NCI-H345 treated with DMSO at 0.1 percent for 48 hours (cell line): ENCODE results near the gene ATP10A.

ENCODE experiments used
- DNase-seq: peaks from one replicate; lab custom pipeline; 2025; ENCODE audit not compliant: unreplicated experiment; lab: John Stamatoyannopoulos, UW

Gene ATP10A

DNA sequence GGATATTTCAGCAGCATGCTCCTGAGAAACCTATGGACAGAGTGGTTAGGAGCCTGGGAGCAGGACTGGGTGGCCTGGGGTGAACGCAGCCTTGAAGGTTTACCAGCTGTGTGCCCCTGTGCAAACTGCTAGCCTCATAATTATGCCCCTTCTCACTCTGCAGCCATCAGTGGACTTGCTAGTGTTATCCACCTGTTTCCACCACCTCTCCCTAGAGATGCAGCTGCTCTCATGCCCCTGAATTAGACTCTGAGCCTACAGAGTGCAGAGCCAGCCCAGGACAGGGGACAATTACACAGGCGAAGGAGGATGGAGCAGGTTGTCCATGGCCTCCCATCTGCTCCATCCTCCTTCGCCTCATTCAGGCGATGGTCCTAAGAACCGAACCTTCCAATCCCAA, 175.9 kb downstream of the ATP10A start:
- DNase-seq: no peak

- no peak for DNase-seq
Observed at GRCh38 chr15:25686780-25687179, 176.3 kb downstream of the ATP10A start.

DNA sequence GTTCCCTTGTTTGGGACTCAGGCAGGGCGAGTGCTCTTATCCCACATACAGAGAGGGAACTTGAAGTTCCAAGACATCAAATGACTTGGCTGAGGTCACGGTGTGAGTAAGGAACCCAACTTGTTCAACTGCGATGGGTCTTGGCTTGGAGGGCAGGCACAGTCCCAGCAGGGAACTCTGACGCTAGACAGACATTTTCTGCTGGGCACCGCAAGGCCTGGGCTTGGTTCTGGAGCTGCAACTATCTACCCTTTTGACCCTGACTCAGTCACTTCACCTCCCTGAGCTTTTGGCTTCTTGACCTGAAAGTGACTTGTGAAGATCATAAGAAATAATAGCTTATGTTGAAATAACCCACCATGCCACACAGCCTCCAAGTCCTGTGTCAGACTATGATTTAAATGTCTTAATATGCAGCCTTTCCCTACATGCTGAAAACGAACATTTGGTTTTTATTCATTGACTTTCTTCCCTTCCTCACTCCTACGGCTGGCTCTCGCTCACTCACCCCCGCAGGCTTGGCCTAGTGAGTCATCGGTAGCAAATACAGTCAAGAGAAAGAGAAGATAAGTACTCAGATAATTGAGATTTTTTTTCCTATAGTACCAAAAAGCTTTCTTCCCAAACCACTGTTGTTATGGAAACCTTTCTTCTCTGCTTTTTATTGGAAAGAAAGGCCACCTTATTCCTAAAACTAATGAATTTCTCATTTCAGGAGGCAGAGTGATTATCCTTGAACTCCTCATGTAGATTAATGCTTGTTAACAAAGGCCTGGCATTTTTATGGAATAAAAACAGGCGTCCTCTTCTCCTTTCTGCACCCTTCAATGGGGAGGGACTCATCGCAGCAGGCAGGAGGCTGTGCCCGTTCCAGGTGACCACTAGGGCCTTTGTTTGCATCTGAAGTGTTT, 178.4 kb downstream of the ATP10A start:
- DNase-seq: no peak

GRCh38 chr15:25683911-25684310, 179.2 kb downstream of the ATP10A start:
- DNase-seq: no peak

DNA sequence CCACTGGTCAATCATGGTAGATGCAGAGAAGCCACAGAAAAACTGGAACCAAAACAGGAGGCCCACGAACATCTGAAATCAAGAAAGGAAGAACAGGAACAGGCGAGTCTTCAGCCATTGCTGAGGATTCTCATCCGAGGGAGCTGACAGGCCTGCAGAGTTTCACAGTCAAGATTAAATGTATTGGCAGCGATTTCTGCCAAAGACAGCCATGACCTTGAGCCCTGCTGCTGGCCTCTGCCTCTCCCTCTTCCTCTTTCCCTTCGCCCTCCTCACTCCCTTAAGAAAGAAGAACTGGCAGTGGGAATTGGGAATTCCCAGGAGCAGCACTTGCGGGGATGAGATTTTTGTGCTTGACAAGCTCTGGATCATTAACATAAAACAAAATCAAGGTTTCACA, 179.7 kb downstream of the ATP10A start:
- DNase-seq: no peak

GRCh38 chr15:25682340-25682739, 180.8 kb downstream of the ATP10A start:
- no peak for DNase-seq

DNA sequence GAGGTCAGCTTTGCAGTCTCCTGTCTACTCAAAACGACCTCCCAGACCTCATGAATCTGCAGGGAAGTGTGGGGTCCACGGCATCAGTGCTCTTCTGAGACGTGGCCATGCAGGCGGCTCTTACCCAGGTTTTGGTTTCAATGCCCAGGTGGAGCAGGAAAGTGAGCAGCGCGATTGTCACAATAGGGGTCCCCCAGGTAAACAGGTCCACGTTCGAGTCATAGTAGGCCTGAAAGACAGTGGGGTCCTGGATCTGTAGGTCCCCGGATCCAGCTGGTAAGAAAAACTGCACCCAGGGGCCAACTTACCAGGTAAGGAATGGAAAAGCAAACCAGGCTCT, 182.5 kb downstream of the ATP10A start:
- DNase-seq: no peak

- no peak for DNase-seq
Observed at GRCh38 chr15:25679964-25680685, 183.0 kb downstream of the ATP10A start.

DNA sequence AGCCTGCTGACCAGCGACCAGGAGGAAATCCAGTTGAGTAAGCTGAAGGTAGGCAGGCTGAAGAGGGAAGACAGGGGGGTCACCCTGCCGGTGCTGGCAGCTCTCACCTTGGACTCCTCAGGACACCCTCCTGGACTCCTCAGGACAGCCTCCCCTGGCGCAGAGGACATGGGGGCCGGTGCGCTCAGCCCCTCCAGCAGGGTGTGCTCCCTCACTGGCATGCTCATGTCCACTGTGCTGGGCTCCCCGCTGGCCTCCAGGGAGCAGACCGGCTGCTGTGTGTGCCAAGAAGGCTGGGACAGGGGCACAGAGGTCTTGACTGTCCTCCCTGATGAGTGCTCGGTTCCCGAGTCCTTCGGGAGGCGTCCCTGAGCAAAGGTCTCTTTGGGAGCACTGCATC, 183.6 kb downstream of the ATP10A start:
- DNase-seq: no peak

- DNase-seq: no peak
Observed at GRCh38 chr15:25678500-25678855, 184.6 kb downstream of the ATP10A start.

GRCh38 chr15:25677719-25678499, 185.2 kb downstream of the ATP10A start:
- DNase-seq: no peak

DNA sequence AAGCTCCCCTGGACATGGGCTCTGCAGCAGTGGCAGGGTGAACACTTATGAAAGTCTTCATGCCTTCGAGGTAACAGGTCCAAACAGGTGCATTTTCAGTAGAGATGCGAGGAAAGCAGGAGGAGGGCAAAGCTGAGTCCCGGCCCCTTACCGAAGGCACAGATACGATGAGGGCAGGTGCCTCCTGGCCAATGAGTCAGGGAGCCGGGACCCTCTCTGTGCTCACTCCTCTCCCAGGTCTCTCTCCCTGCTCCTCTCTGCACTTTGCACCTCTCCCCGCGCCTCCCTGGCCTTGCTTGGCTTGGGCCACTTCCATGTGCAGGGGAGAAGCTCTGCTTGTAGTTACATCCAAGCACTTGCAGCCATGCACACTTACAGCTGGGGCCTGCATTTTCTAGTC, 187.1 kb downstream of the ATP10A start:
- DNase-seq: no peak

DNA sequence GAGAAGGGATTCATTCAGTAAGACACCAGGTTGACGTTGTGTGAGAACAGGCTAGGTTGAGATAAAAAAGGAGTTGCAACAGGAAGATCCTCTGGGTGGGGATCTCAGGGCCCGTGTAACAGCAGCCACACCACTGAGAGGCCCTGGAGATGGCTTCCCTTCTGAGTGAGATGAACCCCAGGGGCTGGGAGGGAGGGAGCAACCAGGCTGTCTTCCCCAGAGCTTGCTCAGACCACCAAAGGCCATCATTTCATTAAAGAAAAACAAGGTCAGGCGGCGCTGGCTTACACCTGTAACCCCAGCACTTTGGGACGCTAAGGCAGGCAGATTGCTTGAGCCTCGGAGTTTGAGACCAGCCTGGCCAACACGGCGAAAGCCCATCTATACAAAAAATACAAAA, 187.7 kb downstream of the ATP10A start:
- DNase-seq: no peak

GRCh38 chr15:25674913-25675312, 188.2 kb downstream of the ATP10A start:
- no peak for DNase-seq

DNA sequence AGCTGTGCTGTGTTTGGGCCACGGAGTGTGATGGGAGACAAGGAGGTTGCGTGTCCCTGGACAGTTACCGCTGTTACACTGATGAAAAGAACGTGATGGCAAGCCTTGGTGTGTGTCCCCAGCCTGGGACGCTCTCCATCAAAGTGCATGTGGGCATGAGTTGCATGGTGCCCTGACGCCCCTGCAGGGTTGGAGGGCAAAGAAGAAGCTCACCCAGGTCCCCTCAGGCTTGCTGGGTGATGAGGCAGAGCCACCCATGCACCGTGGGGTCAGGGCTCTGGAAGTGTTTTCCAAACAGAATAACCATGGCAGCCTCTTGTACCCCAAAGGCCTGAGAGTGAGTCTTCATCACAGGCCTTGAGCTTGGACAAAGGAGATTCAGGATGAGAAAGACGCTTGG, 189.2 kb downstream of the ATP10A start:
- no peak for DNase-seq

- DNase-seq: no peak
Observed at GRCh38 chr15:25673351-25673750, 189.8 kb downstream of the ATP10A start.

DNA sequence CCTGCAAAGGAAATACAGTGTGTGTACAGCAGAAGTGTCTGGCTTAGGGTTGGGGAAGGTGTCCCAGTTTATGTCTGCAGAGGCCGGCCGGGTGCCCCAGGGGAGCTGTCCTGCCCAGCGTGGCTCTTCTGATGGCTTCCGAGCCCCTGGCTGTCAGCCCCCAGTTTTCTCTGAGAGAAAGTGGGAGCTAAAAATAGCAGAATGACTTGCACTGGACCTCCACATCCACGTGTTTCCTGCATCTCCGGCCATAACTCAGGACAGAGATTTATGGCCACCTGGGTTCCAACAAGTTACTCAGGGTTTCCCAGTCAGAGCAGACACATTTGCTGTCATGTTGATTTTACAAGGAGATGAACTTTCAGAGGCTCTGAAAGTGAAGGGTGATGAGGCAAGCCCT, 192.0 kb downstream of the ATP10A start:
- no peak for DNase-seq

GRCh38 chr15:25670621-25671020, 192.5 kb downstream of the ATP10A start:
- DNase-seq: no peak

GRCh38 chr15:25670025-25670554, 193.0 kb downstream of the ATP10A start:
- DNase-seq: no peak

DNA sequence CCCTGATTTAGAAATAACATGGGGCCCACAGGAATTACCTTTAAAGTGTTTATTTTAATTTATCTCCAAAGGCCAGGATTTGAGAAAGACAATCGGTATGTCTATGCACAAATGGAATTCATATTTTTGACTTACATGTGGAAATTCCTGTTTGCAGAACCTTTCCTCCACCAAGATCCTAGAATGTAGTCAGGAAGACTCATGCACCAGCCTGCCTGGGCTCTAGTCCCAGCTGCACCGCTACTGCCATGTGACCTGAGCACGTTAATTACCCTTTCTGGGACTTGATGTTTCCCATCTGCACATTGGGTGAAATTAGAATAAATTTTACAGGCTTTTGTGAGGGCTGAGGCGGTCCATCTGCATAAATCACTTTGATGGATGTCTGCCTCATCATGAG, 194.2 kb downstream of the ATP10A start:
- DNase-seq: no peak

DNA sequence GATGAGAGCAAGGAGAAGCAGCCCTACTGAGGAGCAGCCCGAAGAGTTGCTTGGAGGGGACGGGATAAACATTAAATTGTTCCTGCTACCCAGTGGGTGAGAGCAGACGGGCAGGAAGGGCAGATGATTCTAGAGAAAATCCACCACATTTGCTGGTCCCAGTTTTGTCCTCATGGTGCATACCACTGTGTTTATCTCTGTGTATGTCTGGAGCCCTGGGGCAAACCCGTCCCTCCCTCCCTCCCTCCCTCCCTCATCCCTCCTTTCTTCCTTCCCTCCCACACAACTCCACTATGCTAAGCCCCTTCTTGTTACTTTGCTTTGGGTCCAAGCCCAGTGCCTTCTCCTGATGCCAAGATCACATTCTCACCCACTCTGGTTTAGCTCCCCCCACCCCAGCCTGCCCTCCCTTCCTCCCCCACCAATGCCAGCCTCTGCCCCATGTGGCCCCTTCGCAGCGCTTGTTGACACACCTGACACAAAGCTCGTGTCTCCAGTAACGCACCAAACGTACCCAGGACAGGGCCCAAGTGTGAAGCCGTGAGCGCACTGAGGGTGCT, 194.8 kb downstream of the ATP10A start:
- DNase-seq: no peak
